NCI-H82 treated with DMSO at 0.1 percent for 48 hours (cell line): ENCODE measurements around the gene GRHPR.

Source experiments
- DNase-seq: peaks from one replicate; lab custom pipeline; 2025; ENCODE audit not compliant: unreplicated experiment; lab: John Stamatoyannopoulos, UW

The GRHPR gene

GRCh38 chr9:37398464-37399025 lies 24.0 kb upstream of the GRHPR start:
- no peak for DNase-seq

GRCh38 chr9:37399336-37399735 lies 23.2 kb upstream of the GRHPR start:
- no peak for DNase-seq

DNA sequence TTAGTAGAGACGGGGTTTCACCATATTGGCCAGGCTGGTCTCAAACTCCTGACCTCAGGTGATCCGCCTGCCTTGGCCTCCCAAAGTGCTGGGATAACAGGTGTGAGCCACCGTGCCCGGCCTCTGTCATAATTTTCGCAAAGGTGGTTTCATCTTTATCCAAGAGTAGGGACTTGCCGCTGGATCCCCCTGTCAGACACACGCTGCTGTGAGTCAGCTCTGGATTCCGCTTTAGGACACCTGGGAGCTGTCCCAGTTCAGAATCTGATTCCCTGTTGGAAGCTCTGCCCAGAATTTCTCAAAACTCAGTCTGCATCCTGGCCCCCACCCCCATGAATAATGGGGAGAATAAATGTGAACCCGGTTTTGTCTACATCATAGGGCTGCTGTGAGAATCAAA lies 17.9 kb upstream of the GRHPR start:
- DNase-seq: no peak

DNA sequence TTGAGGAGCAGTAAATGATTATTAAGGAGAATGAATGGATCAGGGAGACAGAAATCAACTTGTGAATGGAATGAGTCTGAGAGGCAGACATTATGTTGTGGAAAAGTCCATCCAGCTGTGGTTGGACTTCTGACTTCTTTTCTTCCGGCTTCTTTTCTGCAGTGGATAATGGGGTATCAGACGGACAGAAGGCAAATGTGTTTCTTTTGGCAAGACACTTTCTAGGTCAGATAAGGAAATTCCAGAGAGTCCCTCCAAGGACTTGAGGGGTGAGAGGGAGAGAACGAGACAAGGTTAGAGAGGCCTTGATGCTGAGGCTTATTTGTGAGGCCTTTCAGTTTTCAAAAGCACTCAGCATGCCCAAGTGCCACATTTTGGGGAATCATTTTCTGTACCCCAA lies 17.1 kb upstream of the GRHPR start:
- no peak for DNase-seq

DNA sequence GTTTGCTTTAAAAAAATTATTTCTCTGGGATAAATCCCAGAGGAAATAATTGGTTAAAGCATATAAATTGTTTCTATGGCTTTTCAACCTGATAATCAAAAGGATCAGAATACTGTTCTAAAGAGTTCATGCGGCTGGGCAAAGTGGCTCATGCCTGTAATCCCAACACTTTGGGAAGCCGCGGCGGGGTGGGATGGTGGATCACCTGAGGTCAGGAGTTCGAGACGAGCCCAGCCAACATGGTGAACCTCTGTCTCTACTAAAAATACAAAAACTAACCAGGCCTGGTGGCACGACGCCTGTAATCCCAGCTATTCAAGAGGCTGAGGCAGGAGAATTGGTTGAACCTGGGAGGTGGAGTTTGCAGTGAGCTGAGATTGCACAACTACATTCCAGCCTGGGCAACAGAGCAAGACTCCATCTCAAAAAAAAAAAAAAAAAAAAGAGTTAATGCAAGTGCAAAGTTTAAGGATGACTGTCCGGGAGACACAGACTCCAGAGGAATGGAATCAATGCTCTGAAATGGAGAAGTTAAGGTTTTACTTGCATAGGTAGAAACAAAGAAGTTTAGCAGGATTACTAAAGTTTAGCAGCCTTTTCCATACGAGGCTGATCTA lies 16.6 kb upstream of the GRHPR start:
- DNase-seq: no peak

DNA sequence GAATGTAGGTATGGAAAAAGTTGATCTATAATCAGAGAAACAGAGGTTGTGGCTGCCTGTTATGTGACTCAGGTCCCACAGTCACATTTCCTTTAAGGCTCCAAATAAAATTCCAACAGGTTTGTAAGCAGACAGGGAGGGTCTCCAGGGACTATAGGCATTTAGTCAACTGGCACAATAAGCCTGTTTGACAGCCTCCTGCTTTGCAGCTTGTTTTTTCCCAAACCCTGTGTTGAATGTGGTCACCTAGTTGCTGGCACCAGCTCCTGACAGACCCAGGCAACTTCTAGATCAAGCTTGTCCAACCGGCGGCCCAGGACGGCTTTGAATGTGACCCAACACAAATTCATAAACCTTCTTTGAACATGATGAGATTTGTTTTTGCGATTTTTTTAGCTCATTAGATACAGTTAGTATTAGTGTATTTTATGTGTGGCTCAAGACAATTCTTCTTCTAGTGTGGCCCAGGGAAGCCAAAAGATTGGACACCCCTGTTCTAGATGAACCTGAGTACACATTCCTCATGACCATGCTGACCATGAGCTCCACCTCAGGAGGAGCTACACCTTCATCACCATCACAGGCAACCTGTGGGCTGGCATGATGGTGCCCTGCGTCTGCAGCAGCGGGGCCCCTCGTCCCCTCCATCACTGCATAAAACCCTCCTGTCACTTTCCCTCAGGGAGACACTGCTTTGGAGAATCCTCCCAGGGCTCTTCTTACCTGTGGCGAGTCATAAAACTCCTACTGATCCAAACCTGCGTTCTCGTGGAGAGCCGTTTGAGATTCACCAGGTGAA lies 15.7 kb upstream of the GRHPR start:
- DNase-seq: no peak

DNA sequence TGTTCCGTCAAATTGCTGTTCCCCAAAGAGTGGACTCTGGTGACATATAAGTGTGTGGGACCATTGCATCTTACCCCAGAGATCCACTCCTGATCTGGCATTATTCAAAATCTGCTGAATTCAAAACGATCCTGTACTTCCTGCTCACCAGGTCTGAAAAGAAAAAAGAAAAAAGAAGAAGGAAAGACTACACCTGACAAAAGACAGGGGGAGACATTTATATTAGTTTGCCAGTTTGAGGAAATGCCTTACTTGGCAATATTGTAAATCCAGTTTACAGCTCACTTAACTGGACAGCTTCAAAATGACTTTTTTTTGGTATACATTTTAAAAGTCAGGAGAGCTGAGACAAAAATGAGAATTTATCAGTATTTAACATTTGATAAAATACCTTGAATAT lies 15.0 kb upstream of the GRHPR start:
- DNase-seq: no peak

- no peak for DNase-seq
These were observed 13.4 kb upstream of the GRHPR start for GRCh38 chr9:37408933-37409710.

GRCh38 chr9:37410354-37410861 lies 12.1 kb upstream of the GRHPR start:
- no peak for DNase-seq

GRCh38 chr9:37410969-37411785 lies 11.3 kb upstream of the GRHPR start:
- no peak for DNase-seq

- peak; percentile 15 for DNase-seq
These were observed 9.9 kb upstream of the GRHPR start for GRCh38 chr9:37412431-37413151.

DNA sequence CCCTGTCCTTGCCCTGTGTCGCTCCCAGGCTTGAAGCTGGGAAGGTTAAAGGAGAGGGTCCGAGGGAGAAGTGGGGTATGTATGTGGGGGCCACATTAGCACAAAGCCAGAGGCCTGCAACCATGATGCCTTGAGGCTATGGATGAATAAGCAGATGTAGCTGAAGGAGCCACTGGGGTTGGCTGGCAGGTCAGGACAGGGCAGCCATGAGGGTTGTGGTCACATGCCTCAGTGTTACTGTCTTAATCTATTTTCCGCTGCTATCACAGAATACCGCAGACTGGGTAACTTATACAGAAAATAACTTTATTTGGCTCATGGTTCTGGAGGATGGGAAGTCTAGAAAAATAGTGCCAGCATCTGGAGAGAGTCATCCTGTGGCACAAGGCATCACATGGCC lies 9.2 kb upstream of the GRHPR start:
- DNase-seq: no peak

GRCh38 chr9:37414503-37414943 lies 8.0 kb upstream of the GRHPR start:
- no peak for DNase-seq

DNA sequence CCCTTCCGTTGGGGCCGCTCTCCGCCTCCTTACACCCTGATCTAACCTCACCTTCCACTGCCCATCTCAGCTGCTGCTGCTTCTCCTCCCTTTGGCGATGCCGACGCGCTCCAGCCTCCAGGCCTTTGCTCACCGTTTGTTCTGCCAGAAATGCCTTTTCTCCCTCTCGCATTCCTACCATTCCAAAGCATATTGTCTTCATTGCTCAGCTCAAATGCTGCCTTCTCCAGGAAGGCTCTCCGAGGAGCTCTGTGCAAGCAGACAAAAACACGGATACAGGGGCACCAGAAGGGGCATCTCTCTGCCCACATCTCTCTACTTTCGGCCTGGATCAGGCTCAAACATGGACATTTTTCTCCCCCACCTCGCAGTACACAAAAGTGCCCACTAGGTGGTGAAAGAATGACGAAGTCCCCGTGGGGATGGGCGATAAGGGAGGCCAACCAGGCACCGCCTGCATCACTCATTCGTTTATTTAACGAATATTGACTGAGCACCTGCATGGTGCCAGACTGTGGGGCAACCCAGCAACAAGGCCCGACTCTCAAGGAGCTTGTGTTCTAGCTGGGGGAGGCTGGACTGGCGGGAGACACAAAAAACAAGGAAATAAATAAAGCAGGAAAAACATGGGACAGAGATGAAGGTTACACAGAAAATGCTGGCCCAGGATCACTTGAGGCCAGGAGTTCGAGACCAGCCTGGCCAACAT lies 7.3 kb upstream of the GRHPR start:
- peak; percentile 7 for DNase-seq

GRCh38 chr9:37417252-37417803 lies 5.2 kb upstream of the GRHPR start:
- DNase-seq: no peak

DNA sequence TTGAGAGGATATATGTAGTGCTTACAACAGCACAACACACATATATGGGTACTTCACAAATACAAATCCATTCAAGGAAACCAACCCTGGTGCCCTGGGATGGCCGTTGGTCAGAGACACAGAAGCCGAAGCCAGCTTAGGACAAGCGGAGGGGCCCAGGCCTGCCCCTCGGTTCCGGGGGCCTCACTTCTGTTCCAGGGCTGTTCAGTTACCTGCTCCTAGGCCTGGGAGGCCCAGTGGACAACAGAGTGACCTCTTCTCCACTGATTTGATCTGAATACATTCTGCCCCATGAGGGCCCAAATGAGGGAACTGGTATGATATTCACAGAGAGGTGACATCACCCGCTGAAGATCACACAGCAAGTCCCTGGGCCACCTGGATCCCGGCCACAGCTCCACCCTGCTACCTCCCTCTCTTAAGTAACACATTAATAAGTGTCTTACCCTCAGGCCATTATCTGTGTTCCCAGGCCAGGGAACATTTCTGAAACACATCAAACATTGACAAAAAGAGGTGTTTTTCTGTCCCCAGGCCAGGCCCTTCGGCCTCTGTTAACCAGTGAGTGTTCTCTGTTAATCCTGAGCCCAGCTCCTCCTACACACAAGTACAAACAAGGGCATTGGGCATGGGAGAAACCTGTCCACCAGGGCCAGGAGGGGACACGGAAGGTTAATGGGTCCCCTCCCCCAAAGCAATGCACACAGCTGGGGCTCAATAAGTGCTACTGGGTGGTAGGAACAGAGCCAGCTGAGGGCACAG lies 4.5 kb upstream of the GRHPR start:
- no peak for DNase-seq

GRCh38 chr9:37419204-37419603 lies 3.3 kb upstream of the GRHPR start:
- DNase-seq: no peak
